IMR-90 (cell line): ENCODE data around the gene TP53I11. TPM values are rescaled to one million over a fixed set of nuclear protein-coding genes. Genes with fewer than 3 reads are reported as not detected.

Experiments used
- ATAC-seq: fragments of 200-7000 bp; cut with Tn5 transposase; 2 replicates; pipeline ENCODE4 v1.9.1; 2020; ENCODE audit warnings: low read depth, mild to moderate bottlenecking, moderate library complexity
- BruUV-seq: library from RNA; stranded (reverse); fragments of 400-500 nt; replicated peaks from 2 replicates; lab custom pipeline; 2021; lab: Mats Ljungman, UMichigan
- CTCF ChIA-PET: fragments of 300-600 bp; formaldehyde crosslinking; extraction: SDS; loops from one replicate; lab custom pipeline; 2021; ENCODE audit warnings: antibody characterized with exemption; lab: Yijun Ruan, JAX
- POLR2A ChIA-PET: fragments of 300-600 bp; sonication (Branson Sonifier 250); formaldehyde crosslinking; loops from one replicate; lab custom pipeline; 2022; ENCODE audit warnings: antibody characterized with exemption; ENCODE audit not compliant: unreplicated experiment; lab: Charles Lee
- DNase-seq: peaks from one replicate; pipeline ENCODE4 v3.0.0; 2013
- H2AFZ ChIP-seq: replicated peaks from 2 replicates; pipeline ENCODE3; 2013; ENCODE audit warnings: low read length, mild to moderate bottlenecking; ENCODE audit not compliant: poor library complexity
- H2AK5ac ChIP-seq: 2 replicates; pipeline ENCODE4 v1.6.1; 2013; ENCODE audit warnings: low read depth, low read length, inconsistent platforms
- H2AK9ac ChIP-seq: replicated peaks from 2 replicates; pipeline ENCODE3; 2013; ENCODE audit warnings: mild to moderate bottlenecking, low read depth, low read length, moderate library complexity; ENCODE audit not compliant: poor library complexity
- H2BK120ac ChIP-seq: 2 replicates; pipeline ENCODE4 v1.6.1; 2013; ENCODE audit warnings: low read depth, low read length, inconsistent platforms
- H2BK15ac ChIP-seq: 3 replicates; pipeline ENCODE4 v1.6.1; 2013; ENCODE audit warnings: low read depth, low read length, inconsistent platforms
- H2BK20ac ChIP-seq: 2 replicates; pipeline ENCODE4 v1.6.1; 2013; ENCODE audit warnings: low read depth, mild to moderate bottlenecking, inconsistent platforms, low read length, moderate library complexity
- H2BK5ac ChIP-seq: 2 replicates; pipeline ENCODE4 v1.6.1; 2013; ENCODE audit warnings: mild to moderate bottlenecking, low read depth, low read length, inconsistent platforms; ENCODE audit not compliant: poor library complexity, severe bottlenecking
- H3K14ac ChIP-seq: replicated peaks from 2 replicates; pipeline ENCODE4 v1.6.1; 2013; ENCODE audit warnings: low read depth, low read length, inconsistent platforms
- H3K18ac ChIP-seq: 2 replicates; pipeline ENCODE4 v1.6.1; 2013; ENCODE audit warnings: low read depth, low read length, control low read depth
- H3K23ac ChIP-seq: 2 replicates; pipeline ENCODE4 v1.6.1; 2013; ENCODE audit warnings: low read depth, low read length, inconsistent platforms
- H3K27ac ChIP-seq: 2 replicates; pipeline ENCODE4 v1.5.1; 2013; ENCODE audit warnings: mild to moderate bottlenecking, control low read depth, low read length; ENCODE audit not compliant: insufficient read depth
- H3K27me3 ChIP-seq: 2 replicates; pipeline ENCODE4 v1.6.1; 2013; ENCODE audit warnings: low read length; ENCODE audit not compliant: control insufficient read depth, insufficient read depth
- H3K36me3 ChIP-seq: 2 replicates; pipeline ENCODE4 v1.6.1; 2013; ENCODE audit warnings: low read length, mixed read lengths; ENCODE audit not compliant: control insufficient read depth, insufficient read depth
- H3K4ac ChIP-seq: 2 replicates; pipeline ENCODE4 v1.6.1; 2013; ENCODE audit warnings: low read depth, low read length, inconsistent platforms
- H3K4me1 ChIP-seq: 2 replicates; pipeline ENCODE4 v1.6.1; 2013; ENCODE audit warnings: low read length, mixed read lengths; ENCODE audit not compliant: control insufficient read depth, insufficient read depth
- H3K4me2 ChIP-seq: 2 replicates; pipeline ENCODE4 v1.6.1; 2013; ENCODE audit warnings: low read depth, mild to moderate bottlenecking, control low read depth, low read length, moderate library complexity
- H3K4me3 ChIP-seq: 2 replicates; pipeline ENCODE4 v1.5.1; 2013; ENCODE audit warnings: low read depth, mild to moderate bottlenecking, control low read depth, low read length, moderate library complexity; ENCODE audit not compliant: insufficient read depth
- H3K56ac ChIP-seq: 2 replicates; pipeline ENCODE4 v1.6.1; 2013; ENCODE audit warnings: low read length, inconsistent platforms; ENCODE audit not compliant: insufficient read depth; ENCODE audit errors: extremely low read depth
- H3K79me1 ChIP-seq, 2 experiments: 2 replicates each; pipeline ENCODE4 v1.6.1; 2013; ENCODE audit warnings: low read length in 2 of 2, inconsistent platforms in 1 of 2, low read depth in 1 of 2
- H3K9ac ChIP-seq: 2 replicates; pipeline ENCODE4 v1.6.1; 2013; ENCODE audit warnings: low read depth, low read length, control low read depth
- H3K9me1 ChIP-seq: 2 replicates; pipeline ENCODE4 v1.6.1; 2013; ENCODE audit warnings: low read length, inconsistent platforms; ENCODE audit not compliant: insufficient read depth
- H3K9me3 ChIP-seq: 2 replicates; pipeline ENCODE4 v1.6.1; 2013; ENCODE audit warnings: low read length; ENCODE audit not compliant: control insufficient read depth, insufficient read depth
- H4K20me1 ChIP-seq: 2 replicates; pipeline ENCODE4 v1.6.1; 2013; ENCODE audit warnings: low read length, inconsistent platforms; ENCODE audit not compliant: insufficient read depth
- H4K5ac ChIP-seq: 2 replicates; pipeline ENCODE4 v1.6.1; 2013; ENCODE audit warnings: mild to moderate bottlenecking, low read depth, low read length, control low read depth
- H4K8ac ChIP-seq, 2 experiments: 2 replicates each; pipeline ENCODE4 v1.6.1; 2013; ENCODE audit warnings: low read depth in 2 of 2, low read length in 2 of 2, control low read depth in 1 of 2, inconsistent platforms in 1 of 2
- H4K91ac ChIP-seq: 2 replicates; pipeline ENCODE4 v1.6.1; 2013; ENCODE audit warnings: low read depth, low read length, inconsistent platforms; ENCODE audit not compliant: insufficient read depth
- BHLHE40 ChIP-seq: fragments of 150-350 bp; IDR thresholded peaks from 2 replicates; pipeline ENCODE4 v1.6.1; 2016; ENCODE audit warnings: mild to moderate bottlenecking, low read depth, low read length
- CEBPB ChIP-seq: IDR thresholded peaks from 2 replicates; pipeline ENCODE4 v1.6.1; 2012; ENCODE audit warnings: low read depth, low read length, improper control_type of control experiment
- CHD1 ChIP-seq: IDR thresholded peaks from 2 replicates; pipeline ENCODE4 v1.6.1; 2012; ENCODE audit warnings: low read depth, low read length, improper control_type of control experiment
- FOS ChIP-seq: fragments of 150-350 bp; IDR thresholded peaks from 2 replicates; pipeline ENCODE4 v1.6.1; 2016; ENCODE audit warnings: low read depth, low read length
- MAZ ChIP-seq: IDR thresholded peaks from 2 replicates; pipeline ENCODE4 v1.6.1; 2012; ENCODE audit warnings: low read depth, mild to moderate bottlenecking, low read length, improper control_type of control experiment, moderate library complexity, borderline replicate concordance
- MXI1 ChIP-seq: IDR thresholded peaks from 2 replicates; pipeline ENCODE4 v1.6.1; 2012; ENCODE audit warnings: low read depth, mild to moderate bottlenecking, low read length, moderate library complexity, borderline replicate concordance
- NFE2L2 ChIP-seq: fragments of 150-350 bp; IDR thresholded peaks from 2 replicates; pipeline ENCODE4 v1.6.1; 2016; ENCODE audit warnings: low read depth, mild to moderate bottlenecking, low read length
- POLR2A ChIP-seq: IDR thresholded peaks from 2 replicates; pipeline ENCODE4 v1.6.1; 2012; ENCODE audit warnings: mild to moderate bottlenecking, low read depth, low read length
- RAD21 ChIP-seq: IDR thresholded peaks from 2 replicates; pipeline ENCODE4 v1.6.1; 2012; ENCODE audit warnings: low read length, improper control_type of control experiment
- RCOR1 ChIP-seq: IDR thresholded peaks from 2 replicates; pipeline ENCODE4 v1.6.1; 2012; ENCODE audit warnings: mild to moderate bottlenecking, low read length, improper control_type of control experiment; ENCODE audit not compliant: insufficient replicate concordance
- SMC3 ChIP-seq: fragments of 150-350 bp; IDR thresholded peaks from 2 replicates; pipeline ENCODE4 v1.6.1; 2016; ENCODE audit warnings: low read depth, mild to moderate bottlenecking, antibody characterized with exemption, low read length, moderate library complexity
- whole genome bisulfite sequencing, 2 experiments: methylation state at CpG; one replicate each; pipeline versions ENCODE4 v1.1.5 to v1.1.7; 2013; ENCODE audit warnings: missing lambda C conversion rate in 2 of 2; ENCODE audit not compliant: insufficient read length in 1 of 2; ENCODE audit errors: extremely low coverage in 2 of 2; 5-methylcytosine and 5-hydroxymethylcytosine counted together
- dilution Hi-C: fragments of 300-500 bp; cut with HindIII; formaldehyde crosslinking; loops from one replicate; pipeline ENCODE4 v1.14.3; 2018; ENCODE audit warnings: low sequenced_read_pairs; ENCODE audit not compliant: unreplicated experiment
- in situ Hi-C: fragments of 300-500 bp; cut with MboI; formaldehyde crosslinking; loops from 3 replicates; pipeline ENCODE4 v1.14.3; 2019; ENCODE audit warnings: low sequenced_read_pairs, inconsistent platforms, mixed read lengths
- intact Hi-C: fragments of 100-400 bp; cut with micrococcal nuclease; formaldehyde crosslinking; loops from 2 replicates; pipeline ENCODE4 v1.10.0; 2022
- polyA plus RNA-seq, 3 experiments: library from polyadenylated mRNA; depleted of rRNA; stranded (reverse); fragments of >200 nt; gene quantifications; 2 replicates each; pipeline ENCODE4 v1.2.3, GENCODE V29; 2012; ENCODE audit warnings: low replicate concordance in 1 of 3
- total RNA-seq: library from RNA; depleted of rRNA; stranded (reverse); fragments of >200 nt; gene quantifications from 2 replicates; pipeline ENCODE4 v1.2.3, GENCODE V29; 2012
- TF ChIP-seq, protein P1 (sequence below): conservative IDR thresholded peaks from 2 replicates; pipeline ENCODE4 v1.5.1; 2012; ENCODE audit warnings: mild to moderate bottlenecking, low read depth, low read length, improper control_type of control experiment
- TF ChIP-seq, protein P2 (sequence below): fragments of 150-350 bp; IDR thresholded peaks from 2 replicates; pipeline ENCODE4 v1.6.1; 2017; ENCODE audit warnings: mild to moderate bottlenecking, antibody characterized with exemption, low read length, low read depth

TP53I11 gene
- total and polyA plus RNA-seq, 2 of the 4 experiments (the other 2 are of a cell fraction), result 3.9 to 22.0 TPM

DNA sequence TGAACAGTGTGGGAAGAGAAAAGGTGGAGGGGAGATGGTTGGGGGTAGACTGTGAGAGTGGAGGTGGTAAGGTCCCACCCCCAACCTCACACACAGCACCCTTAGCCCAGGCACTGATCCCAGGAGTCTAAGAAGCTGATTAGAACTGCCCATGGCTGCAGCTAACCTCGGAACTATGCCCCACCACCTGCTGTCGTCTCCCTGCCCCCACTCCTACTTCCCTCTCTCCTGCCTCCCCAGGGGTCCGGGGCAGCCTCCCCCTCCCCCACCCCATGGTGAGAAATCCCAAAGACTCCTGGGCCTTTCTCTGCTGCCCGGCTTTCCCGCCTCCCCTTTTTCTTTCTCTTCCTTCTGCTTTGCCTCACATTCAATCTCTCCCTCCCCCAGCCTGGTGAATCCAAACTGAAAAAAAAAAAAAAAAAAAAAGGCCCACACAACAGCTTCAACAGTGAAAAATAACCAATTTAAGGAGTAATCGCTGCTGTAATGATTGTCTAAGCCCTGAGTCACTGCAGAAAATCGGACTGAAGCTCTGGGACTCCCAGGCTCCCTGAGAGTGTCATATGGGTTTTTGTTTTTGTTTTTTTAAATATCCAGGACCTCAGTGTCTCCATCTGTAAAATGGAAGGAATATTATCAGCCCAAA lies 9.6 kb upstream of the TP53I11 start:
- no peak overlapping the region for H4K91ac ChIP-seq
- no peak overlapping the region for H2AK9ac ChIP-seq
- TF ChIP-seq CEBPB (no peak), MXI1 (no peak), RAD21 (no peak), FOS (no peak), RCOR1 (no peak), CHD1 (no peak), POLR2A (no peak), NFE2L2 (no peak), MAZ (no peak), BHLHE40 (no peak), SMC3 (no peak)
- TF ChIP-seq, protein P1, sequence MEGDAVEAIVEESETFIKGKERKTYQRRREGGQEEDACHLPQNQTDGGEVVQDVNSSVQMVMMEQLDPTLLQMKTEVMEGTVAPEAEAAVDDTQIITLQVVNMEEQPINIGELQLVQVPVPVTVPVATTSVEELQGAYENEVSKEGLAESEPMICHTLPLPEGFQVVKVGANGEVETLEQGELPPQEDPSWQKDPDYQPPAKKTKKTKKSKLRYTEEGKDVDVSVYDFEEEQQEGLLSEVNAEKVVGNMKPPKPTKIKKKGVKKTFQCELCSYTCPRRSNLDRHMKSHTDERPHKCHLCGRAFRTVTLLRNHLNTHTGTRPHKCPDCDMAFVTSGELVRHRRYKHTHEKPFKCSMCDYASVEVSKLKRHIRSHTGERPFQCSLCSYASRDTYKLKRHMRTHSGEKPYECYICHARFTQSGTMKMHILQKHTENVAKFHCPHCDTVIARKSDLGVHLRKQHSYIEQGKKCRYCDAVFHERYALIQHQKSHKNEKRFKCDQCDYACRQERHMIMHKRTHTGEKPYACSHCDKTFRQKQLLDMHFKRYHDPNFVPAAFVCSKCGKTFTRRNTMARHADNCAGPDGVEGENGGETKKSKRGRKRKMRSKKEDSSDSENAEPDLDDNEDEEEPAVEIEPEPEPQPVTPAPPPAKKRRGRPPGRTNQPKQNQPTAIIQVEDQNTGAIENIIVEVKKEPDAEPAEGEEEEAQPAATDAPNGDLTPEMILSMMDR, result no peak
- TF ChIP-seq, protein P2, sequence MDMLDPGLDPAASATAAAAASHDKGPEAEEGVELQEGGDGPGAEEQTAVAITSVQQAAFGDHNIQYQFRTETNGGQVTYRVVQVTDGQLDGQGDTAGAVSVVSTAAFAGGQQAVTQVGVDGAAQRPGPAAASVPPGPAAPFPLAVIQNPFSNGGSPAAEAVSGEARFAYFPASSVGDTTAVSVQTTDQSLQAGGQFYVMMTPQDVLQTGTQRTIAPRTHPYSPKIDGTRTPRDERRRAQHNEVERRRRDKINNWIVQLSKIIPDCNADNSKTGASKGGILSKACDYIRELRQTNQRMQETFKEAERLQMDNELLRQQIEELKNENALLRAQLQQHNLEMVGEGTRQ, result no peak
- no peak overlapping the region for H3K23ac ChIP-seq
- no peak overlapping the region for H2BK20ac ChIP-seq
- no peak overlapping the region for H3K27ac ChIP-seq
- no peak overlapping the region for H2AK5ac ChIP-seq
- no peak overlapping the region for H3K4me3 ChIP-seq
- no peaks in the 10 kb centered on the region for H3K36me3 ChIP-seq
- no peaks in the 10 kb centered on the region for H3K79me1 ChIP-seq
- no peak overlapping the region for H2BK5ac ChIP-seq
- no peak overlapping the region for H4K5ac ChIP-seq
- intact Hi-C loops, result no loop called here
- DNase-seq (no peak), ATAC-seq (no peak)
- H3K18ac ChIP-seq, result no peak overlapping the region
- peaks cover 4% of the 10 kb centered on the region for H3K9me1 ChIP-seq
- in situ Hi-C loops, result no loop called here
- H3K4ac ChIP-seq, result no peak overlapping the region
- peaks cover 3% of the 10 kb centered on the region for H3K4me1 ChIP-seq
- WGBS, 2 experiments, result 0% methylated on average over 3 of the region's 7 CpGs; no CpG with 5 or more reads in 1 of the 2 experiments
- H2BK15ac ChIP-seq, result no peak overlapping the region
- no peak overlapping the region for H3K9ac ChIP-seq
- dilution Hi-C loops, result no loop called here
- no peak overlapping the region for H3K56ac ChIP-seq
- POLR2A ChIA-PET, result no interaction called here
- no peaks in the 10 kb centered on the region for H4K20me1 ChIP-seq
- no peak overlapping the region for H3K4me2 ChIP-seq
- no TSS peak for BruUV-seq
- no peak overlapping the region for H2BK120ac ChIP-seq
- CTCF ChIA-PET, result no interaction called here
- H3K27me3 ChIP-seq, result peaks cover 32% of the 10 kb centered on the region
- no peak overlapping the region for H4K8ac ChIP-seq
- no peak overlapping the region for H3K14ac ChIP-seq
- no peak overlapping the region for H2AFZ ChIP-seq
- H3K9me3 ChIP-seq, result no peaks in the 10 kb centered on the region
